ENCODE results near the gene RRP15.
A peak's percentile ranks its signal among the peaks of the same experiment; 100 is the strongest.

The RRP15 gene

GRCh38 chr1:218347723-218348627 is 62.9 kb downstream of the RRP15 start:
- DNase-seq (ENCODE audit: low read depth): no peak
- TF ChIP-seq CTCF (IDR thresholded peaks at IDR 0.05; ENCODE audit: low read depth, low read length, missing control alignments): no peak
- in situ Hi-C loops (cut with HindIII; ENCODE audit: low sequenced_read_pairs): loop anchor here (25.0 kb wide), 1 partner anchor 714 kb away; no protein-coding TSS in a partner anchor
- H3K4me3 ChIP-seq (ENCODE audit: low read depth, low read length): peak overlapping the region; percentile 80

- in situ Hi-C loops (cut with HindIII; ENCODE audit: low sequenced_read_pairs): loop anchor here (25.0 kb wide), 1 partner anchor 714 kb away; no protein-coding TSS in a partner anchor
- DNase-seq (ENCODE audit: low read depth): no peak
- H3K4me3 ChIP-seq (ENCODE audit: low read depth, low read length): peak overlapping the region; percentile 80
- TF ChIP-seq CTCF (IDR thresholded peaks at IDR 0.05; ENCODE audit: low read depth, low read length, missing control alignments): no peak
Measured at GRCh38 chr1:218348628-218349071, 63.6 kb downstream of the RRP15 start.

- H3K4me3 ChIP-seq (ENCODE audit: low read depth, low read length): peak overlapping the region; percentile 80
- in situ Hi-C loops (cut with HindIII; ENCODE audit: low sequenced_read_pairs): loop anchor here (25.0 kb wide), 1 partner anchor 713 kb away; no protein-coding TSS in a partner anchor
Measured at GRCh38 chr1:218349348-218350034, 64.4 kb downstream of the RRP15 start.

GRCh38 chr1:218350035-218350525 is 65.0 kb downstream of the RRP15 start:
- DNase-seq (ENCODE audit: low read depth): no peak
- H3K4me3 ChIP-seq (ENCODE audit: low read depth, low read length): peak overlapping the region; percentile 80
- in situ Hi-C loops (cut with HindIII; ENCODE audit: low sequenced_read_pairs): no loop called here
- TF ChIP-seq CTCF (IDR thresholded peaks at IDR 0.05; ENCODE audit: low read depth, low read length, missing control alignments): no peak

More at GRCh38 chr1:218349348-218350034, 64.4 kb downstream of the RRP15 start:
- DNase-seq (ENCODE audit: low read depth): no peak
- no peak for TF ChIP-seq CTCF (IDR thresholded peaks at IDR 0.05; ENCODE audit: low read depth, low read length, missing control alignments)

DNA sequence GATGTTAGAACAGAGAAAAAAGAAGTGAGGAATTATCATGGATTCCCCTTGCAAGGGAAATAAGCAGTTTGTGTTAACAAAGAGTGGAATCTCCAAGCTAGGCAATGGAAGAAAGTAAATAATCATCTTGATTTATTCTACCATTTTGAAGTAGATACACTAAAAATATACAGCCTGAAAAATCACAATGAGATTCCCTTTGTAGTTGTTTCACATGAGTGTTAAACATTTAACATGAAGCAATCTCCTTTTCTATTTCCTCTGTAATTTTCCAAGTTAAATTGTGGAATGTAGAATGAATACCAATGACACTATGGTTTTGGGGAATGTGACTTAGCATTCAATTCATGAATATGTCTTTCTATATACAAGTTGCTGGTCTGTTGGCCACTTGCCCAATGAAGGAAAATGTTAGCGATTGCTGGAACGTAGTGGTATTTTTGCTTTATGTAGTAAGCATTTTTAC is 65.7 kb downstream of the RRP15 start:
- DNase-seq (ENCODE audit: low read depth): peak; percentile 75
- TF ChIP-seq CTCF (IDR thresholded peaks at IDR 0.05; ENCODE audit: low read depth, low read length, missing control alignments): no peak
- peak overlapping the region; percentile 80 for H3K4me3 ChIP-seq (ENCODE audit: low read depth, low read length)
- in situ Hi-C loops (cut with HindIII; ENCODE audit: low sequenced_read_pairs): no loop called here

- TF ChIP-seq CTCF (IDR thresholded peaks at IDR 0.05; ENCODE audit: low read depth, low read length, missing control alignments): peak; percentile 68
- DNase-seq (ENCODE audit: low read depth): no peak
- peak overlapping the region; percentile 80 for H3K4me3 ChIP-seq (ENCODE audit: low read depth, low read length)
- in situ Hi-C loops (cut with HindIII; ENCODE audit: low sequenced_read_pairs): no loop called here
Measured at GRCh38 chr1:218351391-218352074, 66.4 kb downstream of the RRP15 start.

Measured in astrocyte of the cerebellum (primary cell).